HG03442 (cell line): ENCODE results near the gene MT3.
"Not testable (repeated sequence)": the region's sequence is repeated elsewhere in the genome, so short reads cannot be mapped to it uniquely, and the experiment has no call there.

Experiments used
- ATAC-seq: cut with Tn5 transposase; IDR thresholded peaks from one replicate; pipeline ENCODE4 v1.9.1; 2021; ENCODE audit warnings: mild to moderate bottlenecking, moderate library complexity; ENCODE audit not compliant: unreplicated experiment

The MT3 gene

DNA sequence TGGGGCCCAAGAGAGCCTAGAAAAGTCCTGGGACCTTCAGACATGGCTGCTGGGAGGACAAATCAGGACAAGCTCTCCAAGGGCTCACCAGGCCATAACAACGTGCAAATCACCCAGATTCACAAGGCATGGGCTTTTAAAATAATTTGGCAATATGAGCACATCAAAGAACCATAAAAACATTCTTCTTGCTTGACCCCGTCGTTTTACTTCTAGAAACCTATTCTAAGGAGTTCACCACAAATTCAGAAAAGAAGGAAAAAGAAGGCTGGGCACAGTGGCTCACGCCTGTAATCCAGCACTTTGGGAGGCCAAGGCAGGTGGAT, 12.1 kb upstream of the MT3 start:
- no peak for ATAC-seq

- no peak for ATAC-seq
Observed at GRCh38 chr16:56580391-56581048, 8.8 kb upstream of the MT3 start.

DNA sequence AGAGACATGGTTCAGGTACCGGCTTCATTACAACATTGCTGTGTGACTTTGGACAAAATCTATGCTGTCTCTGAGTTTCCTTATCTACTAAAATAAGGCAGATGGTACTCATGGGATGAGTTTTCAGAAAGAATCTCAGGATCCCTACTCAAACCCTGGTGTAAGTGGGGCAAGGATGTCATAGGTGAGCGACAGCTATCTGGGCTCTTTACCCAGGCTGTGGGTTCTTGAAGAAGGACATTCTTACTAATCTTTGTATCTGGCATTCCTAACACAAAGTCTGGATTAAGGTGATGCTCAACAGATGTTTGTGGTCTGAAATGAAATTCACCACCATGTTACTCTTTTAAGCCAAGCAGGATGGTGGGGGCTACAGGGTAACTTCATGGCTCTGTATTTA, 6.4 kb upstream of the MT3 start:
- ATAC-seq, result not testable (repeated sequence)

- no peak for ATAC-seq
Observed at GRCh38 chr16:56583351-56584168, 5.8 kb upstream of the MT3 start.

GRCh38 chr16:56584276-56584675, 5.1 kb upstream of the MT3 start:
- no peak for ATAC-seq

GRCh38 chr16:56588781-56589140, 567 bp upstream of the MT3 start:
- no peak for ATAC-seq

DNA sequence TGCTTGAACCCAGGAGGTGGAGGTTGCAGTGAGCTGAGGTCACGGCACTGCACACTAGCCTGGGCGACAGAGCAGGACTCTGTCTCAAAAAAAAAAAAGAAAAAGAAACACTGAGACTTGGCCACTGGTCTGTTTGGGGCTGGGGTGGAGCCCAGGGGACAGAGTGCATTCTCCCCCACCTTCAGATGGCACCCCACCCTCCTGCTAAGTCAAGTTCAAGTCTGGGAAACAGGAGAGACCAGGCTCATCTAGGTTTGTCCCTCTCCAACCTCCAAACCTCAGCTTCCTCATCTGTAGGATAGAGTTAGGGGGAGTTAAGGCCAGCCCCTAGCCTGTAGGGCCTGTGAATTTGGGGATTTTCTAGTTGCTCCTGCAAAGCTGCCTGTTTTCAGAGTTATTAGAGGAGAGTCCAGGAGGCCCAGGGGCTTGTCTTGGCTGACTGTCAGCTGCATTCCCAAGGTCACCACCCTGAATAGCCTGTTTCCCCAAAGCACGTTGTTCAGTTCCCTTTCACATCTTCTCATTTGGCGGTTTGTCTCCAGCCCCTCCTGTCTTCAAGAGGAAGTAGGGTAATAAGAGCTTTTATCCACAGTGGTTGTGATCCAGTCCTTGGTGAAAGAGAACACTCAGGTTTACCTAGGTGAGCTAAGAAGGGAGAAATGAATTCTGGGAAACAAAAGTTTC, 2.2 kb downstream of the MT3 start:
- ATAC-seq, result no peak

GRCh38 chr16:56593573-56594291, 4.4 kb downstream of the MT3 start:
- ATAC-seq, result no peak

DNA sequence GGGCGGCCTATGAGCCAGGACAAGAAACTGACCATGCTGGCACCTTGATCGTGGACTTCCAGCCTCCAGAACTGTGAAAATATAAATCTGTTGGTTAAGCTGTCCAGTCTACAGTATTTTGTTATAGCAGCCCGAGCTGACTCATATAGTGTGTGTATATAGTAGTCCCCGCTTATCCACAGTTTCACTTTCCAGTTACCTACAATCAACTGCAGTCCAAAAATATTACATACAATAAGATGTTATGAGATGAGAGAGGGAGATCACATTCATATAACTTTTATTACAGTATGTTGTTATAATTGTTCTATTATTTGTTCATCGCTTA, 4.9 kb downstream of the MT3 start:
- ATAC-seq, result no peak

DNA sequence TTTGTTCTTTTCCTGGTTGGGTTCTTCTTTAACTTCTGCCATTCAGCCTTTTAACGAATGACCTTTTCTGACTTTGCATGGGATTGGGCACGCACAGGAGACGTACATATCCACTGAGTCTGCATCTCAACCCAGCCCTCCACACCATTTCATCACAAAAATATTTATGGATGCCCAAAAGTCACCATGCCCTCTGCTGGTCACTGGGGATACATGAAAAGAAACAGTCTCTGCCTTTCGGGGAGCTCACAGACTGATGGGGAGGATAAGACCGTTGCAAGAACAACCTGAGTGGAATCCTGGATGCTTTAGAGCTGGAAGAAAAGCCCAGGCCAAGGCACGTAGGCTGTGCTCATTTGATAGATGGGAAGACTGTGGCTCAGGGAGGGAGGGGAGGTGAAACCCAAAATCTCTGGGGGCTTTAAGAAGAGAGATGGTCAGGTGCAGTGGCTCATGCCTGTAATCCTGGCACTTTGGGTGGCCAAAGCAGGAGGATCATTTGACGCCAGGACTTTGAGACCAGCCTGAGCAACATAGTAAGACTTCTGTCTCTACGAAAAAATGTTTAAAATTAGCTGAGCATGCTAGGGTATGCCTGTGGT, 11.2 kb downstream of the MT3 start:
- ATAC-seq, result no peak

GRCh38 chr16:56601325-56601724, 12.0 kb downstream of the MT3 start:
- ATAC-seq, result no peak

GRCh38 chr16:56603589-56603988, 14.3 kb downstream of the MT3 start:
- no peak for ATAC-seq

GRCh38 chr16:56604966-56605365, 15.6 kb downstream of the MT3 start:
- ATAC-seq, result no peak

- ATAC-seq, result no peak
Observed at GRCh38 chr16:56605475-56605874, 16.1 kb downstream of the MT3 start.

- ATAC-seq, result no peak
Observed at GRCh38 chr16:56606071-56606475, 16.7 kb downstream of the MT3 start.

DNA sequence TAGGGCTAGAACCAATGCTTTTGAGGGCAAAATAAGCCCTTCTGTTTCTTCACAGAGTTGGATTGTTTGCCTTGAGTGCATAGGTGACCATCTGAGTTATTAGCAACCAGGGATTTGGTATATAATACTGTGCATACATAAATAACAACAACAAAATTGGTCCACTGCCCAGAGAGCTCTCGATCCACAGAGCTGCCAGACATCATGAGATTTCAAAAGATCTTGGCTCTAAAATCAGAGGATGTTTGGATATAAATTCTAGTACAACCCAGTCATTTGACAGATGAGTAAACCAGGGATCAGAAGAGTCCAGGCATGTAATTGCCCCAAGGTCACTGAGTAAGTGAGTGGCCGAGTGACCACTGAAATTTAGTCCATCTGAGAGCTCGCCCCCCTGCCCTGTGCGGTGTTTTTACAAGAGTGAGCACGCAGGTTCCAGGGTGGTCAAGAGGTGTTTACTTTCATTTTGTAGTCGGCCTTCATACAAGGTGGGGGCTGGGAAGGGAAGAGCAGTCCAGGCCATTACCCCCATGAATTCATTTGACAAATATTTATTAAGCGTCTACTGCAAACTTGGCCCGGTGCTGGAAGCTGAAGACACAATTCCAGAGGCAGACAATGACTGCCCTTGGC, 17.3 kb downstream of the MT3 start:
- ATAC-seq, result no peak

GRCh38 chr16:56607109-56607618, 17.8 kb downstream of the MT3 start:
- no peak for ATAC-seq

- ATAC-seq, result no peak
Observed at GRCh38 chr16:56607675-56608042, 18.3 kb downstream of the MT3 start.

GRCh38 chr16:56608043-56608875, 18.9 kb downstream of the MT3 start, which contains the start of gene MT2A:
TSS of gene MT2A (plus strand) at chr16:56608584. CDS start at chr16:56608656, 72 bp downstream.
- ATAC-seq, result peak; percentile 87
